HEK293 (cell line): ENCODE data around the gene NDUFV2.

ENCODE experiments used
- CTCF ChIA-PET: fragments of 350-600 bp; formaldehyde crosslinking; extraction: SDS; loops from one replicate; lab custom pipeline; 2021; ENCODE audit warnings: antibody characterized with exemption; lab: Yijun Ruan, JAX
- POLR2A ChIA-PET: fragments of 300-600 bp; formaldehyde crosslinking; extraction: SDS; loops from one replicate; lab custom pipeline; 2020; ENCODE audit warnings: antibody characterized with exemption, inconsistent platforms; lab: Yijun Ruan, JAX
- H3K27ac ChIP-seq: fragments of 200-500 bp; sonication (Bioruptor generic); 2 replicates; pipeline ENCODE4 v1.5.1; 2014; ENCODE audit warnings: low read depth, low read length, control low read depth, inconsistent platforms; ENCODE audit errors: extremely low read depth
- H3K36me3 ChIP-seq, 2 experiments: fragments of 200-500 bp in 1 of 2; sonication (Bioruptor generic) in 1 of 2; 1 replicate in 1 of 2; 2 replicates in 1 of 2; pipeline ENCODE4 v1.5.1; 2014 to 2017; ENCODE audit warnings: inconsistent platforms in 2 of 2, low read length in 2 of 2; ENCODE audit not compliant: control insufficient read depth in 2 of 2, insufficient read depth in 1 of 2
- H3K4me1 ChIP-seq: fragments of 200-500 bp; sonication (Bioruptor generic); 2 replicates; pipeline ENCODE4 v1.5.1; 2014; ENCODE audit warnings: mild to moderate bottlenecking, low read length, inconsistent platforms; ENCODE audit not compliant: control insufficient read depth, insufficient read depth
- H3K4me3 ChIP-seq: 2 replicates; pipeline ENCODE4 v1.5.1; 2011; ENCODE audit warnings: low read depth, mild to moderate bottlenecking, control low read depth, low read length, moderate library complexity
- H3K9me3 ChIP-seq: fragments of 200-500 bp; sonication (Bioruptor generic); 2 replicates; pipeline ENCODE4 v1.5.1; 2014; ENCODE audit warnings: low read depth, low read length, inconsistent platforms; ENCODE audit not compliant: control insufficient read depth, insufficient read depth
- BCL11B ChIP-seq: fragments of 450-650 bp; formaldehyde crosslinking; IDR thresholded peaks from 2 replicates; pipeline ENCODE4 v1.5.1; 2016; ENCODE audit warnings: low read depth, missing biosample characterization, missing genetic modification characterization
- GFI1B ChIP-seq: fragments of 450-650 bp; formaldehyde crosslinking; IDR thresholded peaks from 2 replicates; pipeline ENCODE4 v1.5.1; 2016; ENCODE audit warnings: missing biosample characterization, missing genetic modification characterization
- GLI4 ChIP-seq: fragments of 450-650 bp; formaldehyde crosslinking; IDR thresholded peaks from 2 replicates; pipeline ENCODE4 v1.5.1; 2016; ENCODE audit warnings: missing biosample characterization, missing genetic modification characterization
- KLF1 ChIP-seq: fragments of 450-650 bp; formaldehyde crosslinking; IDR thresholded peaks from 2 replicates; pipeline ENCODE4 v1.5.1; 2016; ENCODE audit warnings: missing biosample characterization, missing genetic modification characterization
- KLF8 ChIP-seq: fragments of 450-650 bp; formaldehyde crosslinking; IDR thresholded peaks from 2 replicates; pipeline ENCODE4 v1.5.1; 2016; ENCODE audit warnings: missing biosample characterization, missing genetic modification characterization
- MYNN ChIP-seq: fragments of 450-650 bp; formaldehyde crosslinking; IDR thresholded peaks from 2 replicates; pipeline ENCODE4 v1.5.1; 2016; ENCODE audit warnings: missing biosample characterization, missing genetic modification characterization, borderline replicate concordance
- REPIN1 ChIP-seq: fragments of 450-650 bp; formaldehyde crosslinking; IDR thresholded peaks from 2 replicates; pipeline ENCODE4 v1.5.1; 2017; ENCODE audit warnings: missing biosample characterization, missing genetic modification characterization, low read depth
- SP3 ChIP-seq: fragments of 450-650 bp; formaldehyde crosslinking; IDR thresholded peaks from 2 replicates; pipeline ENCODE4 v1.5.1; 2016; ENCODE audit warnings: missing biosample characterization, missing genetic modification characterization
- ZBTB21 ChIP-seq: fragments of 450-650 bp; formaldehyde crosslinking; IDR thresholded peaks from 2 replicates; pipeline ENCODE4 v1.5.1; 2017; ENCODE audit warnings: missing biosample characterization, missing genetic modification characterization
- ZBTB8A ChIP-seq: fragments of 450-650 bp; formaldehyde crosslinking; IDR thresholded peaks from 2 replicates; pipeline ENCODE4 v1.5.1; 2016; ENCODE audit warnings: missing biosample characterization, missing genetic modification characterization
- ZEB2 ChIP-seq: fragments of 450-650 bp; formaldehyde crosslinking; IDR thresholded peaks from 2 replicates; pipeline ENCODE4 v1.5.1; 2016; ENCODE audit warnings: missing biosample characterization, missing genetic modification characterization
- ZFP37 ChIP-seq: fragments of 450-650 bp; formaldehyde crosslinking; IDR thresholded peaks from 2 replicates; pipeline ENCODE4 v1.5.1; 2016; ENCODE audit warnings: missing biosample characterization, missing genetic modification characterization
- ZNF175 ChIP-seq: fragments of 450-650 bp; formaldehyde crosslinking; IDR thresholded peaks from 2 replicates; pipeline ENCODE4 v1.5.1; 2016; ENCODE audit warnings: missing biosample characterization, missing genetic modification characterization
- ZNF202 ChIP-seq: fragments of 450-650 bp; formaldehyde crosslinking; IDR thresholded peaks from 2 replicates; pipeline ENCODE4 v1.5.1; 2016; ENCODE audit warnings: missing biosample characterization, missing genetic modification characterization, borderline replicate concordance
- ZNF211 ChIP-seq: fragments of 450-650 bp; formaldehyde crosslinking; IDR thresholded peaks from 2 replicates; pipeline ENCODE4 v1.5.1; 2016; ENCODE audit warnings: low read depth, missing biosample characterization, missing genetic modification characterization
- ZNF24 ChIP-seq: fragments of 450-650 bp; formaldehyde crosslinking; IDR thresholded peaks from 2 replicates; pipeline ENCODE4 v1.5.1; 2016; ENCODE audit warnings: missing biosample characterization, missing genetic modification characterization
- ZNF248 ChIP-seq: fragments of 450-650 bp; formaldehyde crosslinking; IDR thresholded peaks from 2 replicates; pipeline ENCODE4 v1.5.1; 2017; ENCODE audit warnings: missing biosample characterization, missing genetic modification characterization
- ZNF335 ChIP-seq: fragments of 450-650 bp; formaldehyde crosslinking; conservative IDR thresholded peaks from 2 replicates; pipeline ENCODE4 v1.5.1; 2016; ENCODE audit warnings: missing biosample characterization, missing genetic modification characterization
- ZNF501 ChIP-seq: fragments of 450-650 bp; formaldehyde crosslinking; IDR thresholded peaks from 2 replicates; pipeline ENCODE4 v1.5.1; 2016; ENCODE audit warnings: missing biosample characterization, missing genetic modification characterization
- ZNF548 ChIP-seq: fragments of 450-650 bp; formaldehyde crosslinking; IDR thresholded peaks from 2 replicates; pipeline ENCODE4 v1.5.1; 2016; ENCODE audit warnings: missing biosample characterization, missing genetic modification characterization
- ZNF747 ChIP-seq: fragments of 450-650 bp; formaldehyde crosslinking; IDR thresholded peaks from 2 replicates; pipeline ENCODE4 v1.5.1; 2016; ENCODE audit warnings: missing biosample characterization, missing genetic modification characterization
- ZNF785 ChIP-seq: fragments of 450-650 bp; formaldehyde crosslinking; IDR thresholded peaks from 2 replicates; pipeline ENCODE4 v1.5.1; 2016; ENCODE audit warnings: missing biosample characterization, missing genetic modification characterization
- ZSCAN16 ChIP-seq: fragments of 450-650 bp; formaldehyde crosslinking; IDR thresholded peaks from 2 replicates; pipeline ENCODE4 v1.5.1; 2016; ENCODE audit warnings: missing biosample characterization, missing genetic modification characterization
- ZXDB ChIP-seq: fragments of 450-650 bp; formaldehyde crosslinking; IDR thresholded peaks from 2 replicates; pipeline ENCODE4 v1.5.1; 2016; ENCODE audit warnings: missing biosample characterization, missing genetic modification characterization
- TF ChIP-seq, protein P1 (sequence below): sonication (generic); formaldehyde crosslinking; IDR thresholded peaks from 2 replicates; pipeline ENCODE4 v1.8.1; 2022; ENCODE audit warnings: mild to moderate bottlenecking, moderate library complexity, missing genetic modification reagents
- TF ChIP-seq, protein P2 (sequence below): fragments of 450-650 bp; formaldehyde crosslinking; IDR thresholded peaks from 2 replicates; pipeline ENCODE4 v1.5.1; 2016; ENCODE audit warnings: missing biosample characterization, missing genetic modification characterization
- TF ChIP-seq, protein P3 (sequence below): fragments of 450-650 bp; formaldehyde crosslinking; IDR thresholded peaks from 2 replicates; pipeline ENCODE4 v1.5.1; 2016; ENCODE audit warnings: missing biosample characterization, missing genetic modification characterization
- TF ChIP-seq, protein P4 (sequence below): fragments of 450-650 bp; formaldehyde crosslinking; IDR thresholded peaks from 2 replicates; pipeline ENCODE4 v1.5.1; 2016; ENCODE audit warnings: missing biosample characterization, missing genetic modification characterization
- TF ChIP-seq, protein P5 (sequence below): fragments of 450-650 bp; formaldehyde crosslinking; IDR thresholded peaks from 2 replicates; pipeline ENCODE4 v1.5.1; 2016; ENCODE audit warnings: missing biosample characterization, missing genetic modification characterization
- TF ChIP-seq, protein P6 (sequence below): fragments of 450-650 bp; formaldehyde crosslinking; IDR thresholded peaks from 2 replicates; pipeline ENCODE4 v1.5.1; 2017; ENCODE audit warnings: missing biosample characterization, missing genetic modification characterization

Gene NDUFV2

DNA sequence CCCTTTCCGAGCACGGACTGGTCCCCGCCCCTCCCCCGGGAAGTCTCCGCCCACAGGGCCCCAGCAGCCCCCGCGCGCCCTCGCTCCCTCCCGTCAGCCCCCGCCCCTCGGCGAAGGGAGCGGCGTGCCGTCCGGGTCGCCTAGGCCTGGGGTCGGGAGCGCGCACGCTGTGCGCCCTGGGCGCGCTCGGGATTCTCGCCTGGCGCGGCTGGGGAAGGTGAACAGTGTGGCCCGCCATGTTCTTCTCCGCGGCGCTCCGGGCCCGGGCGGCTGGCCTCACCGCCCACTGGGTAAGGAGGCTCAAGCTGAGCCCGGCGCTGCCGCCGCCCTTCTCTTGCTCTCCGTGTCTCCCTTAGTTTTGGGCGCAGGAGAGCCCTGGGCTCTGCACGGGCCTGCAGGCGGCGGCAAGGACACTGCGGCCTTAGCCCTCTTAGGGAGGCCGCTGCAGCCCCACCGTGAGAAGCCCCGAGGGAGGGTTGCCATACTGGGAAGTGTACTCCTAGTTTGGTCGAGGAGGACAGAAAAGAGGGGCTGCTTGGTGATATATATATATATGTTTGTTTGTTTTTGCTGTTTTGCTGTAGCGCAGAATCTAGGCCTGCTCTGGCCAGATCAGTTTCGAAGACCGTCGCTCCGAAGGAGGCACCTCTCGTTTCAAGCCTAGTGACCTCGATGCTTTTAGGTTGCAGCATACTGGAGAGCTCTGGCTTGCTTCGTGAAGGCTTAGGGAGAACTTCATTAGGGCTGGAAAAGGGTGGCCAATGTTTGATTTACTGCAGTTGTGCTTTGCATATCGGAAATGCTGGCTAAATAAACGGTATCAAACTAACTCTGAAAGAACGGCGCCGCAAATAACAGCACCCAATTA is at the start of gene NDUFV2 (continued):
- TF ChIP-seq ZNF548 (no peak), KLF1 (tag by site-specific recombination) (peak; percentile 50), ZNF24 (tag by site-specific recombination) (no peak), KLF8 (peak; percentile 25; the same call in 1 of the 2 replicates), ZBTB8A (peak; percentile 91), ZEB2 (no peak), GFI1B (tag by site-specific recombination) (no peak), ZNF211 (no peak), ZNF501 (tag by site-specific recombination) (peak; percentile 92), ZSCAN16 (tag by site-specific recombination) (no peak), ZFP37 (peak; percentile 78; the same call in 1 of the 2 replicates), ZNF747 (tag by site-specific recombination) (no peak), ZXDB (tag by site-specific recombination) (peak; percentile 72), ZNF175 (tag by site-specific recombination) (no peak), BCL11B (tag by site-specific recombination) (no peak), ZNF785 (no peak), ZNF335 (tag by site-specific recombination) (peak; percentile 94), GLI4 (tag by site-specific recombination) (0 out of 2 replicates have a peak, but pooled peaks have one; percentile 26), REPIN1 (no peak), MYNN (tag by site-specific recombination) (no peak), ZNF248 (tag by site-specific recombination) (no peak)
- TF ChIP-seq, protein P1, sequence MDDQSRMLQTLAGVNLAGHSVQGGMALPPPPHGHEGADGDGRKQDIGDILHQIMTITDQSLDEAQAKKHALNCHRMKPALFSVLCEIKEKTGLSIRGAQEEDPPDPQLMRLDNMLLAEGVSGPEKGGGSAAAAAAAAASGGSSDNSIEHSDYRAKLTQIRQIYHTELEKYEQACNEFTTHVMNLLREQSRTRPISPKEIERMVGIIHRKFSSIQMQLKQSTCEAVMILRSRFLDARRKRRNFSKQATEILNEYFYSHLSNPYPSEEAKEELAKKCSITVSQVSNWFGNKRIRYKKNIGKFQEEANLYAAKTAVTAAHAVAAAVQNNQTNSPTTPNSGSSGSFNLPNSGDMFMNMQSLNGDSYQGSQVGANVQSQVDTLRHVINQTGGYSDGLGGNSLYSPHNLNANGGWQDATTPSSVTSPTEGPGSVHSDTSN (CRISPR knock-in tag), result peak; percentile 86
- TF ChIP-seq, protein P2, sequence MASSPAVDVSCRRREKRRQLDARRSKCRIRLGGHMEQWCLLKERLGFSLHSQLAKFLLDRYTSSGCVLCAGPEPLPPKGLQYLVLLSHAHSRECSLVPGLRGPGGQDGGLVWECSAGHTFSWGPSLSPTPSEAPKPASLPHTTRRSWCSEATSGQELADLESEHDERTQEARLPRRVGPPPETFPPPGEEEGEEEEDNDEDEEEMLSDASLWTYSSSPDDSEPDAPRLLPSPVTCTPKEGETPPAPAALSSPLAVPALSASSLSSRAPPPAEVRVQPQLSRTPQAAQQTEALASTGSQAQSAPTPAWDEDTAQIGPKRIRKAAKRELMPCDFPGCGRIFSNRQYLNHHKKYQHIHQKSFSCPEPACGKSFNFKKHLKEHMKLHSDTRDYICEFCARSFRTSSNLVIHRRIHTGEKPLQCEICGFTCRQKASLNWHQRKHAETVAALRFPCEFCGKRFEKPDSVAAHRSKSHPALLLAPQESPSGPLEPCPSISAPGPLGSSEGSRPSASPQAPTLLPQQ (tag by site-specific recombination), result peak; percentile 76; the same call in 1 of the 2 replicates
- TF ChIP-seq, protein P3, sequence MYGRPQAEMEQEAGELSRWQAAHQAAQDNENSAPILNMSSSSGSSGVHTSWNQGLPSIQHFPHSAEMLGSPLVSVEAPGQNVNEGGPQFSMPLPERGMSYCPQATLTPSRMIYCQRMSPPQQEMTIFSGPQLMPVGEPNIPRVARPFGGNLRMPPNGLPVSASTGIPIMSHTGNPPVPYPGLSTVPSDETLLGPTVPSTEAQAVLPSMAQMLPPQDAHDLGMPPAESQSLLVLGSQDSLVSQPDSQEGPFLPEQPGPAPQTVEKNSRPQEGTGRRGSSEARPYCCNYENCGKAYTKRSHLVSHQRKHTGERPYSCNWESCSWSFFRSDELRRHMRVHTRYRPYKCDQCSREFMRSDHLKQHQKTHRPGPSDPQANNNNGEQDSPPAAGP (tag by site-specific recombination), result peak; percentile 27; the same call in 1 of the 2 replicates

DNA sequence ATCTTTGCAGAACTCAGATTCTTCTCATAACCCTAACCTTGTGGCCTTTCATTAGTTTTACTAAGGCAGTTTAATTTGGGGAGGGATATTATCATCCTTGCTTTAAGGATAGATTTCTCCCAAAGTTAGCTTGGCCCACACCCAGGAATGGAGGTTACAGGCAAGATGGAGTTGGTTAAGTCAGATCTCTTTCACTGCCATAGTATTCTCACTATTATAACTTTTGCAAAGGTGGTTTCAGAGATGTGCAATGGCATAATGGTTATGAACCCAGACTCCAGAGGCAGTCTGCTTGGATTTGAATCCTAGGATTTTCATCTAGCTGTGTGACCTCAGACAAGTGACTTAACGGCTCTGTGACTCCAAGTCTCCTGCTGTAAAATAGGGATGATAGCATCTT is 48.7 kb upstream of the NDUFV2 start:
- no peak overlapping the region for H3K27ac ChIP-seq
- POLR2A ChIA-PET, result no interaction called here
- CTCF ChIA-PET, result interaction anchor here (0.6 to 1.1 kb wide), 3 partner anchors 20 to 66 kb away, joined by 3 to 4 read pairs (median 4); no protein-coding TSS in a partner anchor
- no peak overlapping the region for H3K4me3 ChIP-seq
- no peaks in the 10 kb centered on the region for H3K9me3 ChIP-seq
- no peaks in the 10 kb centered on the region for H3K36me3 ChIP-seq
- TF ChIP-seq ZBTB21 (no peak), ZNF202 (tag by site-specific recombination) (no peak), ZBTB8A (no peak), SP3 (tag by site-specific recombination) (no peak)
- TF ChIP-seq, protein P4, sequence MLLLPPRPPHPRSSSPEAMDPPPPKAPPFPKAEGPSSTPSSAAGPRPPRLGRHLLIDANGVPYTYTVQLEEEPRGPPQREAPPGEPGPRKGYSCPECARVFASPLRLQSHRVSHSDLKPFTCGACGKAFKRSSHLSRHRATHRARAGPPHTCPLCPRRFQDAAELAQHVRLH (tag by site-specific recombination), result no peak
- TF ChIP-seq, protein P5, sequence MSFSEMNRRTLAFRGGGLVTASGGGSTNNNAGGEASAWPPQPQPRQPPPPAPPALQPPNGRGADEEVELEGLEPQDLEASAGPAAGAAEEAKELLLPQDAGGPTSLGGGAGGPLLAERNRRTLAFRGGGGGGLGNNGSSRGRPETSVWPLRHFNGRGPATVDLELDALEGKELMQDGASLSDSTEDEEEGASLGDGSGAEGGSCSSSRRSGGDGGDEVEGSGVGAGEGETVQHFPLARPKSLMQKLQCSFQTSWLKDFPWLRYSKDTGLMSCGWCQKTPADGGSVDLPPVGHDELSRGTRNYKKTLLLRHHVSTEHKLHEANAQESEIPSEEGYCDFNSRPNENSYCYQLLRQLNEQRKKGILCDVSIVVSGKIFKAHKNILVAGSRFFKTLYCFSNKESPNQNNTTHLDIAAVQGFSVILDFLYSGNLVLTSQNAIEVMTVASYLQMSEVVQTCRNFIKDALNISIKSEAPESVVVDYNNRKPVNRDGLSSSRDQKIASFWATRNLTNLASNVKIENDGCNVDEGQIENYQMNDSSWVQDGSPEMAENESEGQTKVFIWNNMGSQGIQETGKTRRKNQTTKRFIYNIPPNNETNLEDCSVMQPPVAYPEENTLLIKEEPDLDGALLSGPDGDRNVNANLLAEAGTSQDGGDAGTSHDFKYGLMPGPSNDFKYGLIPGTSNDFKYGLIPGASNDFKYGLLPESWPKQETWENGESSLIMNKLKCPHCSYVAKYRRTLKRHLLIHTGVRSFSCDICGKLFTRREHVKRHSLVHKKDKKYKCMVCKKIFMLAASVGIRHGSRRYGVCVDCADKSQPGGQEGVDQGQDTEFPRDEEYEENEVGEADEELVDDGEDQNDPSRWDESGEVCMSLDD, result no peak
- TF ChIP-seq, protein P6, sequence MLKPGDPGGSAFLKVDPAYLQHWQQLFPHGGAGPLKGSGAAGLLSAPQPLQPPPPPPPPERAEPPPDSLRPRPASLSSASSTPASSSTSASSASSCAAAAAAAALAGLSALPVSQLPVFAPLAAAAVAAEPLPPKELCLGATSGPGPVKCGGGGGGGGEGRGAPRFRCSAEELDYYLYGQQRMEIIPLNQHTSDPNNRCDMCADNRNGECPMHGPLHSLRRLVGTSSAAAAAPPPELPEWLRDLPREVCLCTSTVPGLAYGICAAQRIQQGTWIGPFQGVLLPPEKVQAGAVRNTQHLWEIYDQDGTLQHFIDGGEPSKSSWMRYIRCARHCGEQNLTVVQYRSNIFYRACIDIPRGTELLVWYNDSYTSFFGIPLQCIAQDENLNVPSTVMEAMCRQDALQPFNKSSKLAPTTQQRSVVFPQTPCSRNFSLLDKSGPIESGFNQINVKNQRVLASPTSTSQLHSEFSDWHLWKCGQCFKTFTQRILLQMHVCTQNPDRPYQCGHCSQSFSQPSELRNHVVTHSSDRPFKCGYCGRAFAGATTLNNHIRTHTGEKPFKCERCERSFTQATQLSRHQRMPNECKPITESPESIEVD (tag by site-specific recombination), result no peak
- no peaks in the 10 kb centered on the region for H3K4me1 ChIP-seq
